ENCODE results near the gene CFAP100.

CFAP100 gene

DNA sequence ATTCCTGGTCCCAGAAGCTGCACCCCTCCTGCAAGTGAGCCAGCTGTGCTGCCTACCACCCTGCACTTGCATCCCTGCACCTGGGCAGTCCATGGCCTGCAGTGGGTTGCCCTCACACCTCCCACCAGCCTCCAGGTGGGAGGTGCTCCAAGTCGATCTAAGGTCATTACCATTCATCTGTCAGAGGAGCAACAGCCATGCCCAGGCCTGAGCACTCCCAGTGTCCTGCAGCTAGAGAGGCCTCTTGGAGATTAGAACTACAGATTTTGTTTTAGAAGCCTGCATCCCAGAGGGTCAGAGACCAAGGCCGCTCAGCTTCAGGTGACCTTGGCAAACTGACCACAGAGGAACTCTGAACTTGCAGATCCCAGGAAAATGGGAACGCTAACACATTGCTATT lies 90.0 kb downstream of the CFAP100 start:
- DNase-seq = no peak

DNA sequence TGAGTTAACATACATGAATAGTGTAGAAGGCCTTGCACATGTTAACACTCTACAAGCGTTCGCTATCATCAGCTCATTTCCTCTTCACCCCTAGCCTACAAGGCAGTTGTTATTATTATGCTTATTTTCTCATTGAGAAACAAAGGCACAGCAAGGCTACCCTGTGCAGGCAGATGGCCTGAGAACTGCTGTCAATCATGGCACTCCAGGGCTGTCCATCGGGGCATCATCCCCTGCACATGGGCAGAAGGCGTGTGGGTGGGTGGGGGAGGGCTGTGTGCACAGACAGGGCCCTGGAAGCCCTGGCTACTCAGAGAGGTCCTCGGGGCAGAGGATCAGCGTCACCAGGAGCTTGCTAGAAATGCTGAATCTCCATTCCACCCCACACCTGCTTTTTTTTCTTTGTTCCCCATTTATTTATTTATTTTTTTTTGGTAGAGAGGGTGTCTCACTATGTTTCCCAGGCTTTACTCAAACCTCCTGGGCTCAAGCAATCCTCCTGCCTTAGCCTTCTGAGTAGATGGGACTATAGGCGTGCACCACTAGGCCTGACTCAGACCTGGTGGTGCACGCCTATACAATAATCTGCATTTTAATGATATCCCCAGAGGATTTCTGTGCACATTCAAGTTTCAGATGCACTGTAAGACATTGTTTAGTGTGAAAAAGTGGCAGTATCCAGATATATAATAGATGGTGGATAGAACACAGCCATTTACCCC lies 90.6 kb downstream of the CFAP100 start:
- DNase-seq = no peak

DNA sequence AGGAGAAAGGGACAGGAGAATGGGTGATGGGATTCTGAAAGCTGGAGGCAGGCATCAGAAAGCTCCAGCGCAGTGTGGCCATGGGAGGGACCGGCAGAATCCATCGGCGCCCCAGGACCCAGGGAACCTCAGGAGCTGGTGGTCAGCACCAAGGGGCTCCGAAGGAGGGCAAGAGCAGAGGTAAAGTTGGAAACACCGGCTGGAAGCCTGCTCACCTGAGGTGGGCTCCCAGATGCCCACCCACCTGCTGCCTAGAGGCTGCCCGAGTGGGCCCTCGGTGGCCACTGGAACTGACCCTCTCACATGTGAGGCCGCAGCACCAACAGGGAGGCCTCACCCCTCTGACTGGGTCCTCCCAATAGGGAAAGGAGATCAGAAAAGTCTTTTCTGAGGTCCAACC lies 91.2 kb downstream of the CFAP100 start:
- DNase-seq = no peak

All from activated CD4-positive, alpha-beta T cell treated with anti-CD3 and anti-CD28 coated beads, Interleukin-2, amount 50 U/mL, for 1 hour (primary cell).